B cell (primary cell): Measurements from ENCODE around the gene TMEM9.

Source experiments
- CTCF ChIP-seq: fragments of 200-600 bp; IDR thresholded peaks from one replicate; pipeline ENCODE4 v1.8.0; 2022; ENCODE audit warnings: antibody characterized with exemption, mild to moderate bottlenecking
- EZH2 ChIP-seq: IDR thresholded peaks from 2 replicates; pipeline ENCODE4 v1.6.1; 2012; ENCODE audit warnings: borderline replicate concordance, low read depth, mild to moderate bottlenecking, moderate library complexity, low read length; ENCODE audit not compliant: insufficient read depth, poor library complexity, severe bottlenecking

- no peak for TF ChIP-seq CTCF
- TF ChIP-seq EZH2: no peak
Observed at GRCh38 chr1:201157949-201158348, 3.7 kb upstream of the TMEM9 start.
